ENCODE results near the gene ENOPH1.

The ENOPH1 gene

GRCh38 chr4:82423245-82424054, 6.9 kb upstream of the ENOPH1 start:
- DNase-seq: no peak

GRCh38 chr4:82425478-82425877, 4.9 kb upstream of the ENOPH1 start:
- no peak for DNase-seq

DNA sequence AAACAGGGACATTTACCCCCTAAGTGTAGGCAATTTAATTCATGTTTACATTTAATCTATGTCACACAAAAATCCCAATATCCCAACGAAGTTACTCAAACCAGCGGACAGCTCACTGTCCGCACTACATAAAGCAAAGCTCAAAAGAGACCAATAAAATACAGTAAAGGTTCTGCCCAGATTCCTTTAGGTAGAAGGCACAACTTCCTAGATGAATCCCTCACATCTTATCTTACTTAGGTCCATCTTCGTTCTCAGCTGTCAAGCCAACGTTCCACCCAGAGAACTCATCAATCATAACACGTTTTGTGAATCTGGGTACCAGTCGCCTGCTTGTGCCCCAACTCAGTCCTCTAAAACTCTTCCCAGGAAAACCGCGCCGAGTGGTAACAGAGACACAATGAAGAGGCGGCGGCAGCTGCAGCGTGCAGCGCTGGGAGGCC, 1.8 kb upstream of the ENOPH1 start:
- no peak for DNase-seq

DNA sequence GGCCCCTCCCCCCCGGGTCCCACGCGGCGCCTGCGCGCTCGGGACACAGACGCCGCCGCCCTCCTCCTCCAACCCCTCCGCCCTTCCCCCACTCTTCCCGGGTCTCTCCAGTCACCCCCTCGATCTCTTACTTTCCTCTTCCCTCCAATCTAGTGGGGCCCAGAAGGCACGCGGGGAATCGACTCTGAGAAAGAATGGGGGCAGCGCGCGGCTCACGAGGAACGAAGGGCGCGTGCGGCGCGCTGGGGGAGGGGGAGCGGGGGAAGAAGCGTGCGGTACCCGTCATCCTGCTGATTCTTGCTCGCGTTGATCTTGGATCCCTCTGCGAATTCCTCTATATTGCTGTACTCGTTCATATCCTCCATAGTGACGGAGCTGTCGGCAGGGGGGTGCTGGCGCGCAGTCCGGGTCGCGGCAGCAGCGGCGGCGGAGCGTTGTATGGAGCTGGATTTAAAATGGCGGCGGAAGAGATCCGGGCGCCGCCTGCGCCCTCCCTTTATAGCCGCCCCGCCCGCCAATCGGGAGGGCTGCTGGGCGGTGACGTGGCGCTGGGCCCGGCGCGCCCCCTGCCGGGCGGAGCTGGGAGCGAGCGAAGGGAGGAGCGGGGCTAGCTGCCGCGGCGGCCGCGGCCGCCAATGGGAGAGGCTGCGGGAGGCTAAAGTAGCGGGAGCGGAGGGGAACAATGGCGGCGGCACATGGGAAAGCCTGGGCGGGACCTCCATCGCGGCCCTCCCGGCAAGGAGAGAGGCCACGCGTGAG, 1.2 kb upstream of the ENOPH1 start:
- peak; percentile 99 for DNase-seq

GRCh38 chr4:82429728-82430192, 630 bp upstream of the ENOPH1 start:
- no peak for DNase-seq

- no peak for DNase-seq
Observed at GRCh38 chr4:82430964-82431745, 765 bp downstream of the ENOPH1 start.

DNA sequence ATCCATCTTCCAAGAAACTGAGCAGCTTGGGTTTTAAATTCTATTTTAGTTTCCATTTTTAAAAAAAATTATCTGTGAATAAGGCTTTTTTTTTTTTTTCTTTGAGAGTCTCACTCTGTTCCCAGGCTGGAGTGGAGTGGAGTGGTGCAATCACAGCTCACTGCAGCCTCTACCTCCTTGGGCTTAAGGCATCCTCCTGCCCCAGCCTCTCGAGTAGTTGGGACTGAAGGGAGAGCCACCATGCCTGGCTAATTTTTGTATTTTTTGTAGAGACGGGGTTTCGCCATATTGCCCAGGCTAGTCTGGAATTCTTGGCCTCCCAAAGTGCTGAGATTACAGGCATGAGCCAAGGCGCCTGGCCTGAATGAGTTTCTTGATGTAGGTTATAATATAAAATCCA, 1.4 kb downstream of the ENOPH1 start:
- DNase-seq: no peak

DNA sequence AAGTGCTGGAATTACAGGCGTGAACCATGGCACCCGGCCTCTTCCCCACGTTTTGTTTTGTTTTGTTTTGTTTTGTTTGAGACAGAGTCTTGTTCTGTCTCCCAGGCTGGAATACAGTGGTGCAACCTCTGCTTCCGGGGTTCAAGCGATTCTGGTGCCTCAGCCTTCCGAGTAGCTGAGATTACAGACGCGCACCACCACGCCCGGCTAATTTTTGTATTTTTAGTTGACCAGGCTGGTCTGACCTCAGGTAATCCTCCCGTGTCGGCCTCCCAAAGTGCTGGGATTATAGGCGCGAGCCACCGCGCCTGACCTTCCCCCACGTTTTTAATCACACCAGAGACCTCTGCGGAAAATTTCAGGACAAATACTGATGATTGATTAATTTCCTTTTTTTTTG, 2.2 kb downstream of the ENOPH1 start:
- DNase-seq: no peak

DNA sequence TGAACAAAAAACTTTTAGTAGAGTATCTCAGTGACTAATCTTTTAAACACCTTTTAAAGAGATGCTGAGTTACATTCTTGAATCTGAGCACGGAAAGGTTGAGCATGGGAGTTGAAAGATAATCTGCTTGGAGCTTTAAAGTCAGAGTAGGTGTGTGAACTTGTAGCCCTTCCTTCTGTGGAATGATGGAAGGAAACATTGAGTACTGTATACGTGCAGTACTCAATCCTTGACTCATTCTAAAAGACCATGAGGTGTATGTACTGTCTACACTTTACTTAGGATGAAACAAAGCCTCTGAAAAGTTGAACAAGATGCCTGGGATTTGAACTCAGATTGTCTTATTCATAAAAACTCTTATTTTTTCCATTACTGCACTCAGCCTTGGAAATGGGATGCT, 3.4 kb downstream of the ENOPH1 start:
- no peak for DNase-seq

DNA sequence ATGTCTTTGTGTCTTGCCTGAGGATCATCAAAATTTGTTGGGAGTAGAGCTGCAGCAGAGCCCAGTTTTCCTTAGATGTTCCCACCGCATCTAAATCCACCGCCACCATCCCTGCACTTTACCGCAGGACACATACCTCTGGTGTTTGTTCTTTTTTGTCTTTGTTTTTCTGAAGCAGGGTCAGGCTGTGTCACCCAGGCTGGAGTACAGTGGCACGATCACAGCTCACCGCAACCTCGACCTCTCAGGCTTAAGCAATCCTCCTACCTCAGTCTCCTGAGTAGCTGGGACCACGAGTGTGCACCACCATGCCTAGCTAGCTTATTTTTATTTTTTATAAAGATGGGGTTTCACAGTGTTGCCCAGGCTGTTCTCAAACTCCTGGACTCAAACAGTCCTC, 4.6 kb downstream of the ENOPH1 start:
- DNase-seq: no peak

DNA sequence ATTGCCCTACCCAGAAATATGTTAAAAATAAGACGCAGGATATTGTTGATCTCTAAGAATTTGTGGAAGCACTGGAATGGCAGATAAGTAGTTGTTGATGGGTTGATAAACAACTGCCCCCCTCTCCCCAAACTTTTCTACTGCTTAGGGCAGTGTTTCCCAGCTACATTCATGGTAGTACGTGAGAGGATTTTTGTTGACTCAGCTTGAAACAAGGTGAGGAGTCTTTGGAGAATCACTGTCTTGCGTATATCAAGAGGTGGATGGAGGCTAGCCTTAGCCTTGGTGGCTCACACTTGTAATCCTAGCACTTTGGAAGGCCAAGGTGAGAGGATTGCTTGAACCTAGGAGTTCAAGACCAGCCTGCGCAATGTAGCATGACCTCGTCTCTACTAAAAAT, 5.7 kb downstream of the ENOPH1 start:
- no peak for DNase-seq

- no peak for DNase-seq
Observed at GRCh38 chr4:82436780-82437179, 6.4 kb downstream of the ENOPH1 start.

DNA sequence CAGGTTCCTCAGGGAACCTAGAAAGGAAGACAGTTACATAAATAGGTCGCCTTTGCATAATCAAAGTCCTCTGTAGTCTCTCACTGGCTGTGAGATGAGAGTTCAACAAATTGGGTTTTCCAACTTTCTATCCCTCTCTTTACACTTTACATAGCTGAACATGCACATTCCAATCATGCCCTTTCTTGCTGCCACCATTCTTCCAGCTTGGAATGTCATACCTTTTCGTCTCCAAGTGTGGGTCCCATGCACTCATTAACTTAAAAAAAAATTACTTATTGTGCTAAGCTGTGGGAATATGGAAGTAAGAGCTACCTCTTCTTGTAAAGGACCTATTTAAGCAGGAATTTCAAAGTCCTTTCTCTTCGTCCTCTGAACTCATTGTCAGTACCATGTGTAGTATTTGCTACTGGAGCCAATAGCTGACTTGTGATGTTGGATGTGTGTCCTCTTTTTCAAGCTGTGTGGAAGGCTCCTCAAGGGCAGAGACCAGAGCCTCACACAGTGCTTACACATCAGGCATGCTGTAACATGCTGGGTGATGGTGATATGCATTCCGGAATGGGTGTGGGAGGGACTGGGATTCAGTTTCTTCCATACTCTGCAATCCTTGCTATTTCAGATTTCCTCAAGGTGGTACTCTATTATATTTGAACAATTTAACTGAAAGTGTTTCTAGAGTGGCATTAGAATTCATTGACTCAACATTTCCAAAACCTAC, 7.1 kb downstream of the ENOPH1 start:
- DNase-seq: no peak

DNA sequence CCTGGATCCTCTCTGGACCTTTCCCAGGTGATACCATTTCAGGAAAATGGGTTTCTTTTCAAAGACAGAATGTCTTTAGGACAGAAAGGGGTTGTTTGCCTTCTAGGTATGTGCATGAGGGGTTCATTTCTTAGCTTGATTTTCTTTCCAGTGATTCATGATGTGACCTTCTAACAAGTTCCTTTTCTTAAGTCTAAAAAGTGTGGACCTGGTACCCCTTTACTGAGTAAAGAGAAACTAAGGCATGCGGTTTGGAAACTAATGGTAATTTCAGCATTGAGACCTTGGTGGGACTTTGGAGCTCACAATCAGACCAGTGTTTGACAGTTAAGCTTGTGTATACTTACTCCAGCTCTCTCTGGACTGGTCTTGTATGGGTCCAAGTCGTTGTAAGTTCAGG, 8.7 kb downstream of the ENOPH1 start:
- DNase-seq: no peak

DNA sequence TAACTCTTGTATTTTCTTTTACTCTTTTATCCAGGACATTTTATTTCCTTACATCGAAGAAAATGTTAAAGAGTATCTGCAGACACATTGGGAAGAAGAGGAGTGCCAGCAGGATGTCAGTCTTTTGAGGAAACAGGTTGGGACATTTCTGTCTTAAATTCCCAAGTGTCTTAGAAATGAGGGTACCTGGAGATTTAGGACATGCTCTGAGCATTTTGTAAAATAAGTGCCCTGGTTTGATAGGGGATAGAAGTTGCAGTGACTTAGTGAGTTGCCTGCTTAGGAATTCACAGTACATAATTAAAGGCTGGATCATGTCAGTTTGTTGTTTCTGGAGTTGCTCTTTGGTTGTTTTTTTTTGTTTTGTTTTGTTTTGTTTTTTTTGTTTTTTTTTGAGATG, 17.5 kb downstream of the ENOPH1 start:
- DNase-seq: no peak

DNA sequence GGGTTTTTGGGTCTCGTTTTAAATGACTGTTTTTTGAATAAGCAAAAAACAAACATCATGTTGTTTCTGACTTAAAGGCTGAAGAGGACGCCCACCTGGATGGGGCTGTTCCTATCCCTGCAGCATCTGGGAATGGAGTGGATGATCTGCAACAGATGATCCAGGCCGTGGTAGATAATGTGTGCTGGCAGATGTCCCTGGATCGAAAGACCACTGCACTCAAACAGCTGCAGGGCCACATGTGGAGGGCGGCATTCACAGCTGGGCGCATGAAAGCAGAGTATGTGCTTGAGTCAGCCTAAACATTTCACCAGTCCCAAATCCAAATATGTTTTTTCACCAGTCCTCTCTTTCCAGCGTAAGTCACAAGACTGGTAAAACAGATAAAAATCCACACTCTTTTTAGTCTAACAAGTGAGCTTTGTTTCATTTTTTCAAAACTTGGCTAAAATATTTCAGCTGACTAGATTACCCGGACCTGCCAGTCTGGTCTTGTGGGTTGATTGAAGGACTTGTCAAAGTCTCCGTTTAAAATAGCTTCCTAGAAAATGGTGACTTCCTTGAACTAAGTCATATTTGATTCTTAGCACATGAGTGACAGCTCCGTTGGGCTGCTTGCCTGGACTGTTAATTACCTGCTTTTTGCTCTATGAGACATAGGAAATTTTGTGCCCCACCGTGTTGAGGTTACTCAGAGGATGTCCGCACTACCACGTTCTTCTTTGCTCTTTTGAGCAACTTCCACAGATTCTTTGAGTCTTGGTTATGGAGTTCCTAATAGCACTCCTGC, 20.8 kb downstream of the ENOPH1 start:
- DNase-seq: no peak

GRCh38 chr4:82452026-82452425, 21.6 kb downstream of the ENOPH1 start:
- no peak for DNase-seq

DNA sequence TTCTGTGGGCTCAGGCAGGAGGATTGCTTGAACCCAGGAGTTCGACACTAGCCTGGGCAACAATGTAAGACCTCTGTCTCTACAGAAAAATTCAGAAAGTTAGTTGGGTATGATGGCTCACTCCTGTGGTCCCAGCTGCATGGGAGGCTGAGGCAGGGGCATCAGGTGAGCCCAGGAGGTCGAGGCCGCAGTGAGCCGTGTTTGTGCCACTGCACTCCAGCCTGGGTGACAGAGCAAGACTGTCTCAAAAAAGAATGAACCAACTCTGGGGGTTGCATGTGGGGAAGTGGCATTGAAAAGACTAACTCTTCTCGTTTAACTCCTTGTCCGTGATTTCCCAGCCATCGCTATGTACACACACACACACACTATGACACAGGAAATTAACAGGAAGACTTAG, 26.9 kb downstream of the ENOPH1 start:
- no peak for DNase-seq

DNA sequence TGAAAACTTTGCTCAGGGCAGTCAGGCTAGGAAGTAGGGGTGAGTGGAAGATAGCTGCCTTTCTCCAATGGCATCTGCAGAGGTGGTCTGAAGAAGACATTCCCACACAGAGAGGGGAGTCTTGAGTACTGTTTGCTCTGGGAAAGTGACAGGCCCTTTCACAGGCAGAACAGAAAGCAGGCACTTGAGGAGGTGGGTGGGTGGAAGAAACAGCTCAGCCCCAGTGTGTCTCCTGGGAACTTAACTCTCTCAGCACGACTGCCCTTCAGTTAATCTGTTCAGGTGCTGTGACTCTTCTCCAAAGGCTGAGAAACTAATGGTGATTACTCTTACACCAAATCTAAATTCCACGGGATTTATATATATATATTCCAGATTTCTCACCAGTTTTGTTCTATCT, 28.3 kb downstream of the ENOPH1 start:
- no peak for DNase-seq

GRCh38 chr4:82461710-82462109, 31.3 kb downstream of the ENOPH1 start:
- no peak for DNase-seq

GRCh38 chr4:82462415-82462831, 32.0 kb downstream of the ENOPH1 start:
- DNase-seq: peak; percentile 54
